CD14-positive monocyte (primary cell): ENCODE data around the gene OR11A1. TPM values are rescaled to one million over a fixed set of nuclear protein-coding genes. Genes with fewer than 3 reads are reported as not detected.
"Not testable (repeated sequence)": the region's sequence is repeated elsewhere in the genome, so short reads cannot be mapped to it uniquely, and the experiment has no call there.

Experiments used
- DNase-seq, 3 donors: peaks; one replicate each; pipeline ENCODE4 v3.0.0-alpha.2; 2011 to 2022
- H2AFZ ChIP-seq: 2 replicates; pipeline ENCODE4 v1.6.0; 2012; ENCODE audit warnings: mild to moderate bottlenecking, low read depth, low read length, inconsistent platforms; ENCODE audit not compliant: insufficient read depth, poor library complexity, severe bottlenecking
- H3K27ac ChIP-seq, 2 donors: 1 replicate in 1 of 2; 2 replicates in 1 of 2; pipeline ENCODE4 v1.5.1; 2012 to 2013; ENCODE audit warnings: low read length in 2 of 2, control low read depth in 1 of 2, inconsistent platforms in 1 of 2, low read depth in 1 of 2, mild to moderate bottlenecking in 1 of 2
- H3K27me3 ChIP-seq, 2 donors: one replicate each; pipeline versions ENCODE4 v1.6.0 to v1.6.1; 2011 to 2013; ENCODE audit warnings: low read length in 2 of 2; ENCODE audit not compliant: control insufficient read depth in 2 of 2, insufficient read depth in 2 of 2
- H3K36me3 ChIP-seq, 2 donors: replicated peaks in 1 of 2; 1 replicate in 1 of 2; 2 replicates in 1 of 2; pipeline versions ENCODE4 v1.5.1 to v1.6.1; 2012 to 2013; ENCODE audit warnings: low read length in 2 of 2, control low read depth in 1 of 2, inconsistent platforms in 1 of 2, mild to moderate bottlenecking in 1 of 2; ENCODE audit not compliant: insufficient read depth in 2 of 2, control insufficient read depth in 1 of 2
- H3K4me1 ChIP-seq, 2 donors: 1 replicate in 1 of 2; 2 replicates in 1 of 2; pipeline versions ENCODE4 v1.5.1 to v1.6.1; 2012 to 2013; ENCODE audit warnings: low read length in 2 of 2, control low read depth in 1 of 2, inconsistent platforms in 1 of 2, mild to moderate bottlenecking in 1 of 2, moderate library complexity in 1 of 2; ENCODE audit not compliant: insufficient read depth in 2 of 2, control insufficient read depth in 1 of 2
- H3K4me2 ChIP-seq: replicated peaks from 2 replicates; pipeline ENCODE3; 2012; ENCODE audit warnings: low read length, moderate library complexity, mild to moderate bottlenecking; ENCODE audit not compliant: poor library complexity, severe bottlenecking; ENCODE audit errors: extremely low read depth
- H3K4me3 ChIP-seq, 3 experiments: fragments of 200-600 bp in 1 of 3; sonication (generic) in 1 of 3; replicated peaks in 1 of 3; 1 replicate in 2 of 3; 2 replicates in 1 of 3; pipeline ENCODE4 v1.5.1; 2011 to 2013; ENCODE audit warnings: low read length in 3 of 3, mild to moderate bottlenecking in 3 of 3, control low read depth in 2 of 3, low read depth in 2 of 3, inconsistent platforms in 1 of 3, moderate library complexity in 1 of 3
- H3K79me2 ChIP-seq: 2 replicates; pipeline ENCODE4 v1.6.0; 2012; ENCODE audit warnings: mild to moderate bottlenecking, control low read depth, inconsistent platforms, low read length, moderate library complexity; ENCODE audit not compliant: insufficient read depth
- H3K9ac ChIP-seq: 2 replicates; pipeline ENCODE4 v1.6.0; 2017; ENCODE audit warnings: low read length, mild to moderate bottlenecking; ENCODE audit not compliant: insufficient read depth, poor library complexity, severe bottlenecking
- H3K9me3 ChIP-seq, 2 donors: replicated peaks in 1 of 2; 1 replicate in 1 of 2; 2 replicates in 1 of 2; pipeline versions ENCODE4 v1.5.1 to v1.6.1; 2012 to 2013; ENCODE audit warnings: low read length in 2 of 2, control low read depth in 1 of 2; ENCODE audit not compliant: control insufficient read depth in 1 of 2, insufficient read depth in 1 of 2
- H4K20me1 ChIP-seq: 2 replicates; pipeline ENCODE4 v1.6.0; 2012; ENCODE audit warnings: mild to moderate bottlenecking, low read length, control low read depth, moderate library complexity; ENCODE audit not compliant: insufficient read depth
- H3K27ac Mint-ChIP-seq, 7 donors: one replicate each; pipeline ENCODE4 v1.8.0; 2020; ENCODE audit warnings: mild to moderate bottlenecking in 7 of 7, mixed read lengths in 7 of 7, moderate library complexity in 6 of 7, inconsistent platforms in 2 of 7
- H3K27me3 Mint-ChIP-seq, 3 donors: one replicate each; pipeline ENCODE4 v1.8.0; 2021 to 2022; ENCODE audit warnings: low read depth in 3 of 3, mild to moderate bottlenecking in 3 of 3, mixed read lengths in 3 of 3, moderate library complexity in 3 of 3, inconsistent platforms in 1 of 3
- H3K36me3 Mint-ChIP-seq, 2 donors: one replicate each; pipeline ENCODE4 v1.8.0; 2020; ENCODE audit warnings: mixed read lengths in 2 of 2, inconsistent platforms in 1 of 2, mild to moderate bottlenecking in 1 of 2
- H3K4me1 Mint-ChIP-seq: one replicate; pipeline ENCODE4 v1.8.0; 2020; ENCODE audit warnings: mild to moderate bottlenecking, mixed read lengths
- H3K4me3 Mint-ChIP-seq, 2 donors: one replicate each; pipeline ENCODE4 v1.8.0; 2020; ENCODE audit warnings: mild to moderate bottlenecking in 2 of 2, mixed read lengths in 2 of 2, moderate library complexity in 1 of 2
- H3K9me3 Mint-ChIP-seq, 7 donors: one replicate each; pipeline ENCODE4 v1.8.0; 2020 to 2022; ENCODE audit warnings: mixed read lengths in 7 of 7, mild to moderate bottlenecking in 6 of 7, moderate library complexity in 6 of 7, inconsistent platforms in 2 of 7
- CTCF ChIP-seq: fragments of 200-600 bp; IDR thresholded peaks from one replicate; pipeline ENCODE4 v1.8.0; 2022; ENCODE audit warnings: antibody characterized with exemption, mild to moderate bottlenecking
- WGBS: methylation state at CpG from one replicate; pipeline ENCODE4 v1.1.5; 2013; ENCODE audit warnings: missing lambda C conversion rate; ENCODE audit not compliant: insufficient coverage; 5-methylcytosine and 5-hydroxymethylcytosine counted together
- intact Hi-C, 2 donors: fragments of 100-400 bp; cut with micrococcal nuclease; formaldehyde crosslinking; loops; one replicate each; pipeline versions ENCODE4 v1.15.0 to v1.15.1; 2023
- polyA plus RNA-seq, 3 donors: library from polyadenylated mRNA; depleted of rRNA in 1 of 3; unstranded in 2 of 3; stranded (reverse) in 1 of 3; fragments of 300-500 nt in 2 of 3; fragments of >200 nt in 1 of 3; fragmentation: Illumina TruSeq in 2 of 3; gene quantifications; 1 replicate in 2 of 3; 2 replicates in 1 of 3; pipeline ENCODE4 v1.2.3, GENCODE V29; 2012 to 2021

OR11A1 gene
- polyA plus RNA-seq, 3 donors: not detected

GRCh38 chr6:29442719-29443118 lies 14.2 kb downstream of the OR11A1 start:
- intact Hi-C loops: no loop called here
- no peak overlapping the region for H3K4me3 ChIP-seq
- no peaks in the 10 kb centered on the region for H3K79me2 ChIP-seq
- Mint-ChIP-seq H3K9me3 (peaks cover 8 to 18% (median 11%) of the 10 kb centered on the region in 7 donors), H3K36me3 (no peaks in the 10 kb centered on the region), H3K27ac (no peak overlapping the region), H3K4me3 (no peak overlapping the region), H3K27me3 (peaks cover 1 to 5% (median 1%) of the 10 kb centered on the region in 3 donors), H3K4me1 (no peaks in the 10 kb centered on the region)
- no peaks in the 10 kb centered on the region for H3K4me1 ChIP-seq
- peaks cover 0 to 3% of the 10 kb centered on the region in 2 donors for H3K9me3 ChIP-seq
- H3K36me3 ChIP-seq: no peaks in the 10 kb centered on the region
- no peak overlapping the region for H3K27ac ChIP-seq
- H3K27me3 ChIP-seq: no peaks in the 10 kb centered on the region
- no peak overlapping the region for H3K4me2 ChIP-seq
- no peaks in the 10 kb centered on the region for H4K20me1 ChIP-seq
- TF ChIP-seq CTCF: no peak
- no peak for DNase-seq
- no peak overlapping the region for H3K9ac ChIP-seq
- WGBS: 100% methylated on average over 1 of the region's 1 CpG
- H2AFZ ChIP-seq: no peak overlapping the region

GRCh38 chr6:29439006-29439405 lies 17.9 kb downstream of the OR11A1 start, which contains the start of gene OR10C1:
Gene OR10C1 (plus strand): TSS chr6:29439306. CDS start chr6:29440016, 710 bp downstream.
- H3K27ac Mint-ChIP-seq: no peak within 1 kb of the TSS
- intact Hi-C loops: no loop called here

GRCh38 chr6:29436730-29437129 lies 20.1 kb downstream of the OR11A1 start:
- H3K4me1 ChIP-seq, H3K36me3 Mint-ChIP-seq, H3K4me3 Mint-ChIP-seq, H3K9me3 ChIP-seq, H3K4me1 Mint-ChIP-seq, H3K27me3 ChIP-seq, H2AFZ ChIP-seq, DNase-seq, H4K20me1 ChIP-seq, H3K9me3 Mint-ChIP-seq, intact Hi-C loops, H3K79me2 ChIP-seq, H3K27ac Mint-ChIP-seq, H3K36me3 ChIP-seq, H3K27ac ChIP-seq, H3K9ac ChIP-seq, H3K4me3 ChIP-seq, H3K4me2 ChIP-seq, H3K27me3 Mint-ChIP-seq: not testable (repeated sequence)
- WGBS: 100% methylated on average over 3 of the region's 18 CpGs

More at GRCh38 chr6:29439006-29439405, 17.9 kb downstream of the OR11A1 start, which contains the start of gene OR10C1:
- no peaks in the 10 kb centered on the region for H4K20me1 ChIP-seq
- H3K9ac ChIP-seq: no peak within 1 kb of the TSS
- H3K36me3 ChIP-seq: no peaks in the 10 kb centered on the region
- TF ChIP-seq CTCF: no peak
- Mint-ChIP-seq H3K27me3 (peaks cover 1 to 5% (median 3%) of the 10 kb centered on the region in 3 donors), H3K36me3 (no peaks in the 10 kb centered on the region), H3K4me1 (no peaks in the 10 kb centered on the region), H3K4me3 (no peak within 1 kb of the TSS), H3K9me3 (peaks cover 3 to 9% (median 7%) of the 10 kb centered on the region in 7 donors)
- H3K27me3 ChIP-seq: no peaks in the 10 kb centered on the region
- DNase-seq: no peak
- no peak within 1 kb of the TSS for H3K4me2 ChIP-seq
- H3K4me1 ChIP-seq: no peaks in the 10 kb centered on the region
- no peaks in the 10 kb centered on the region for H3K79me2 ChIP-seq
- H3K9me3 ChIP-seq: no peaks in the 10 kb centered on the region
- H2AFZ ChIP-seq: no peak within 1 kb of the TSS
- no peak within 1 kb of the TSS for H3K27ac ChIP-seq
- H3K4me3 ChIP-seq: no peak within 1 kb of the TSS
